Esophagus squamous epithelium (tissue), 5 donors: ENCODE results near the gene DRAXIN. TPM values are rescaled to one million over a fixed set of nuclear protein-coding genes. Genes with fewer than 3 reads are reported as not detected.
A peak's percentile ranks its signal among the peaks of the same experiment; 100 is the strongest.
"Not testable (repeated sequence)": the region's sequence is repeated elsewhere in the genome, so short reads cannot be mapped to it uniquely, and the experiment has no call there.

ENCODE experiments used
- DNase-seq: peaks from one replicate; lab custom pipeline; 2025; lab: John Stamatoyannopoulos, UW
- H3K27ac ChIP-seq, 4 donors: fragments of 200-600 bp; sonication (generic); one replicate each; pipeline ENCODE4 v1.5.1; 2016 to 2019; ENCODE audit warnings: mild to moderate bottlenecking in 1 of 4
- H3K27me3 ChIP-seq, 4 donors: fragments of 200-600 bp; sonication (generic); 1 replicate in 3 of 4; 2 replicates in 1 of 4; pipeline versions ENCODE4 v1.5.1 to v1.6.0; 2017 to 2021; ENCODE audit warnings: antibody characterized with exemption in 1 of 4
- H3K36me3 ChIP-seq, 3 donors: fragments of 200-600 bp; sonication (generic); one replicate each; pipeline ENCODE4 v1.5.1; 2016 to 2019
- H3K4me1 ChIP-seq, 3 donors: fragments of 200-600 bp; sonication (generic); one replicate each; pipeline ENCODE4 v1.5.1; 2017 to 2019
- H3K4me3 ChIP-seq, 4 donors: fragments of 200-600 bp; sonication (generic); 1 replicate in 3 of 4; 2 replicates in 1 of 4; pipeline ENCODE4 v1.5.1; 2016 to 2019; ENCODE audit warnings: mild to moderate bottlenecking in 2 of 4, moderate library complexity in 1 of 4
- H3K9me3 ChIP-seq, 3 donors: fragments of 200-600 bp; sonication (generic); one replicate each; pipeline ENCODE4 v1.5.1; 2016 to 2019
- POLR2A ChIP-seq, 4 donors: fragments of 450-650 bp; IDR thresholded peaks; one replicate each; pipeline ENCODE4 v1.6.1; 2017; ENCODE audit warnings: antibody characterized with exemption in 4 of 4, mild to moderate bottlenecking in 4 of 4, moderate library complexity in 3 of 4
- WGBS, 2 donors: methylation state at CpG; one replicate each; pipeline ENCODE4 v1.1.5; 2018; 5-methylcytosine and 5-hydroxymethylcytosine counted together
- intact Hi-C: fragments of 100-400 bp; cut with DNase I; formaldehyde crosslinking; loops from one replicate; pipeline ENCODE4 v1.15.0; 2022
- total RNA-seq, 4 donors: library from RNA; depleted of rRNA; stranded (reverse); fragments of >200 nt; gene quantifications; one replicate each; pipeline ENCODE4 v1.1.0, GENCODE V29; 2016
- TF ChIP-seq, protein P1 (sequence below), 6 experiments: fragments of 450-650 bp in 4 of 6; fragments of 200-600 bp in 2 of 6; sonication (generic) in 2 of 6; IDR thresholded peaks; one replicate each; pipeline ENCODE4 v1.5.1; 2016 to 2019; ENCODE audit warnings: antibody characterized with exemption in 6 of 6, mild to moderate bottlenecking in 4 of 6, moderate library complexity in 4 of 6
- donor health status: DM: yes; HTN: yes; CAD: no.

The DRAXIN gene
- total RNA-seq: not detected

DNA sequence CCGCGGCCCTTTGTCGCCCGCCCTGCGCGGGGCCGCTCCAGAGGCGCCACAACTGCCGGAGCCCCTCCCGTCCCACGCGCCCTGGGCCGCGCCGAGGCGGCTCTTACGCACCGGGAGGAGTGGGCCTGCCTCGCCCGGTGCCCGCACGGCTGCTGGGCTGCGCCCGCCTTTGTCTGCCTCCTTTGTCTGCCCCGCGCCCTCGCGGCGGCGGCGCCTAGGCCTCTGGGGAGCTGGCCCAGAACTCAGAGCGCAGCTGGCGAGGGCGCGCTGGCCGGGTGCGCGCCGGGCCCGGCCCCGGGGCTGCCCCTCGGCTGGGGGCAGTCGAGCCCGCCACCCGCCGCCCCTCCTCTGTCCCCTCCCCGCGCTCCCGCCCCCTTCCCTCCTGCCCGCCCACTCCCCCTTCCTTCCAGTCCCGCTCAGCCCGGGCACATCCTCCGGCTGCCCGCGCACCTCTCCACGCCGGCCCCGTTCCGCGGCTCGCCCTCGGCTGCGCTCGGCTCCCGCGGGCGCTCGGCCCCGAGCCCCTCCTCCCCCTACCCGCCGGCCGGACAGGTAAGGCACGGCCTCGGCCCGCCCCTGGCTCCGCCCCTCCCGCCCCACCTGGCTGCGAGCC is at the start of gene DRAXIN:
Gene DRAXIN (plus strand): TSS at position 409 of the 613 bp plus-strand sequence. CDS start 14,549 bp downstream, outside the sequence.
- no CpG with 5 or more reads among the region's 78 CpGs for WGBS, 2 donors
- peaks cover 22 to 36% (median 26%) of the 10 kb centered on the region in 3 donors for H3K4me1 ChIP-seq
- intact Hi-C loops: no loop called here
- TF ChIP-seq POLR2A (IDR thresholded peaks at IDR 0.05): no peak
- TF ChIP-seq, protein P1, sequence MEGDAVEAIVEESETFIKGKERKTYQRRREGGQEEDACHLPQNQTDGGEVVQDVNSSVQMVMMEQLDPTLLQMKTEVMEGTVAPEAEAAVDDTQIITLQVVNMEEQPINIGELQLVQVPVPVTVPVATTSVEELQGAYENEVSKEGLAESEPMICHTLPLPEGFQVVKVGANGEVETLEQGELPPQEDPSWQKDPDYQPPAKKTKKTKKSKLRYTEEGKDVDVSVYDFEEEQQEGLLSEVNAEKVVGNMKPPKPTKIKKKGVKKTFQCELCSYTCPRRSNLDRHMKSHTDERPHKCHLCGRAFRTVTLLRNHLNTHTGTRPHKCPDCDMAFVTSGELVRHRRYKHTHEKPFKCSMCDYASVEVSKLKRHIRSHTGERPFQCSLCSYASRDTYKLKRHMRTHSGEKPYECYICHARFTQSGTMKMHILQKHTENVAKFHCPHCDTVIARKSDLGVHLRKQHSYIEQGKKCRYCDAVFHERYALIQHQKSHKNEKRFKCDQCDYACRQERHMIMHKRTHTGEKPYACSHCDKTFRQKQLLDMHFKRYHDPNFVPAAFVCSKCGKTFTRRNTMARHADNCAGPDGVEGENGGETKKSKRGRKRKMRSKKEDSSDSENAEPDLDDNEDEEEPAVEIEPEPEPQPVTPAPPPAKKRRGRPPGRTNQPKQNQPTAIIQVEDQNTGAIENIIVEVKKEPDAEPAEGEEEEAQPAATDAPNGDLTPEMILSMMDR (IDR thresholded peaks at IDR 0.05): no peak
- H3K27ac ChIP-seq: no peak within 1 kb of the TSS
- H3K36me3 ChIP-seq: no peaks in the 10 kb centered on the region
- H3K4me3 ChIP-seq: peak within 1 kb of the TSS; percentile 3 to 61 (median 28)
- DNase-seq: no peak
- no peaks in the 10 kb centered on the region for H3K9me3 ChIP-seq
- H3K27me3 ChIP-seq: peaks cover 18 to 93% (median 23%) of the 10 kb centered on the region in 4 donors

GRCh38 chr1:11641776-11642305 is 49.7 kb upstream of the DRAXIN start:
- WGBS, 2 donors: 41 to 46% methylated on average over 4 to 5 of the region's 5 CpGs
- intact Hi-C loops: loop anchor here (5.0 to 10.0 kb wide), 2 partner anchors 400 to 607 kb away; no protein-coding TSS in a partner anchor
- TF ChIP-seq, protein P1 (IDR thresholded peaks at IDR 0.05): no peak
- TF ChIP-seq POLR2A (IDR thresholded peaks at IDR 0.05): no peak

GRCh38 chr1:11642418-11643017 is 49.0 kb upstream of the DRAXIN start:
- not testable (repeated sequence) for H3K27ac ChIP-seq, H3K9me3 ChIP-seq, H3K4me1 ChIP-seq, DNase-seq, H3K4me3 ChIP-seq, H3K36me3 ChIP-seq
- intact Hi-C loops: loop anchor here (5.0 to 10.0 kb wide), 2 partner anchors 400 to 608 kb away; no protein-coding TSS in a partner anchor
- peaks cover 0 to 54% (median 0%) of the 10 kb centered on the region in 4 donors for H3K27me3 ChIP-seq
- WGBS, 2 donors: 55 to 62% methylated on average over 16 to 18 of the region's 18 CpGs
- TF ChIP-seq, protein P1 (IDR thresholded peaks at IDR 0.05): peak; percentile 91 to 97 (median 95)

More at GRCh38 chr1:11641776-11642305, 49.7 kb upstream of the DRAXIN start:
- H3K9me3 ChIP-seq: no peaks in the 10 kb centered on the region
- peaks cover 0 to 57% (median 0%) of the 10 kb centered on the region in 4 donors for H3K27me3 ChIP-seq
- no peaks in the 10 kb centered on the region for H3K36me3 ChIP-seq
- no peaks in the 10 kb centered on the region for H3K4me1 ChIP-seq
- no peak for DNase-seq
- H3K4me3 ChIP-seq: no peak overlapping the region
- no peak overlapping the region for H3K27ac ChIP-seq

GRCh38 chr1:11643782-11644181 is 47.7 kb upstream of the DRAXIN start:
- H3K36me3 ChIP-seq: no peaks in the 10 kb centered on the region
- no peak overlapping the region for H3K4me3 ChIP-seq
- intact Hi-C loops: loop anchor here (5.0 to 10.0 kb wide), 2 partner anchors 401 to 609 kb away; no protein-coding TSS in a partner anchor
- no peak overlapping the region for H3K27ac ChIP-seq
- TF ChIP-seq, protein P1 (IDR thresholded peaks at IDR 0.05): no peak
- TF ChIP-seq POLR2A (IDR thresholded peaks at IDR 0.05): no peak
- no peak for DNase-seq
- 53 to 75% methylated on average over 2 to 5 of the region's 5 CpGs for WGBS, 2 donors
- no peaks in the 10 kb centered on the region for H3K9me3 ChIP-seq
- peaks cover 0 to 11% (median 4%) of the 10 kb centered on the region in 3 donors for H3K4me1 ChIP-seq
- peaks cover 0 to 52% (median 0%) of the 10 kb centered on the region in 4 donors for H3K27me3 ChIP-seq

- 87 to 88% methylated on average over 4 to 5 of the region's 5 CpGs for WGBS, 2 donors
- Histone ChIP-seq H3K27ac (no peak overlapping the region), H3K36me3 (no peaks in the 10 kb centered on the region), H3K4me3 (no peak overlapping the region), H3K9me3 (no peaks in the 10 kb centered on the region), H3K27me3 (peaks cover 0 to 58% (median 0%) of the 10 kb centered on the region in 4 donors), H3K4me1 (peaks cover 0 to 26% (median 15%) of the 10 kb centered on the region in 3 donors)
- TF ChIP-seq, protein P1 (IDR thresholded peaks at IDR 0.05): no peak
- no peak for TF ChIP-seq POLR2A (IDR thresholded peaks at IDR 0.05)
- DNase-seq: no peak
- intact Hi-C loops: loop anchor here (10.0 kb wide), 1 partner anchor 610 kb away; no protein-coding TSS in a partner anchor
These were observed 46.2 kb upstream of the DRAXIN start for GRCh38 chr1:11645270-11645669.
